Measurements from ENCODE around the gene TFAP2C.

GRCh38 chr20:56580226-56580625, 48.9 kb upstream of the TFAP2C start:
- no peak for TF ChIP-seq EZH2phosphoT487 (IDR thresholded peaks at IDR 0.05; ENCODE audit: insufficient read depth, low read depth)
- no peak for TF ChIP-seq EZH2 (IDR thresholded peaks at IDR 0.05; ENCODE audit: insufficient read depth, poor library complexity, severe bottlenecking)

Measured in GM23248 (cell line).